A673 (cell line): ENCODE results near the gene MDK. TPM values are rescaled to one million over a fixed set of nuclear protein-coding genes. Genes with fewer than 3 reads are reported as not detected.

Experiments used
- BruUV-seq: library from RNA; stranded (reverse); fragments of 400-500 nt; replicated peaks from 2 replicates; lab custom pipeline; 2021; lab: Mats Ljungman, UMichigan
- CTCF ChIA-PET: fragments of 300-600 bp; sonication (Branson Sonifier 250); formaldehyde crosslinking; loops from one replicate; lab custom pipeline; 2022; ENCODE audit warnings: antibody characterized with exemption; lab: Charles Lee
- POLR2A ChIA-PET: fragments of 300-600 bp; sonication (Branson Sonifier 250); formaldehyde crosslinking; loops from one replicate; lab custom pipeline; 2022; ENCODE audit warnings: antibody characterized with exemption; ENCODE audit not compliant: low non-redundant PET; lab: Charles Lee
- DNase-seq: peaks from one replicate; pipeline ENCODE4 v3.0.0-alpha.2; 2015; ENCODE audit warnings: low spot score
- H3K27ac ChIP-seq: fragments of 200-600 bp; sonication (generic); 2 replicates; pipeline ENCODE4 v1.5.1; 2016; ENCODE audit warnings: mixed run types, low read depth, mild to moderate bottlenecking, mixed read lengths, antibody characterized with exemption, low read length; ENCODE audit not compliant: poor library complexity, severe bottlenecking
- H3K27me3 ChIP-seq: fragments of 200-600 bp; sonication (generic); replicated peaks from 2 replicates; pipeline ENCODE4 v1.6.1; 2017; ENCODE audit warnings: mixed run types, low read depth, mild to moderate bottlenecking, mixed read lengths, antibody characterized with exemption, low read length; ENCODE audit not compliant: insufficient read depth, poor library complexity
- H3K36me3 ChIP-seq: fragments of 200-600 bp; sonication (generic); 2 replicates; pipeline ENCODE4 v1.6.1; 2016; ENCODE audit warnings: mixed run types, mild to moderate bottlenecking, mixed read lengths, antibody characterized with exemption, low read length; ENCODE audit not compliant: insufficient read depth, poor library complexity, severe bottlenecking
- H3K4me1 ChIP-seq: fragments of 200-600 bp; sonication (generic); 2 replicates; pipeline ENCODE4 v1.6.1; 2017; ENCODE audit warnings: mixed run types, mild to moderate bottlenecking, mixed read lengths, antibody characterized with exemption, low read length; ENCODE audit not compliant: insufficient read depth, poor library complexity, severe bottlenecking
- H3K4me3 ChIP-seq: fragments of 200-600 bp; sonication (generic); 2 replicates; pipeline ENCODE4 v1.5.1; 2016; ENCODE audit warnings: low read depth, mixed run types, mild to moderate bottlenecking, mixed read lengths, low read length; ENCODE audit not compliant: poor library complexity, severe bottlenecking
- H3K9me3 ChIP-seq: fragments of 200-600 bp; sonication (generic); 2 replicates; pipeline ENCODE4 v1.6.1; 2016; ENCODE audit warnings: mixed run types, low read depth, mild to moderate bottlenecking, mixed read lengths, antibody characterized with exemption, low read length; ENCODE audit not compliant: poor library complexity, severe bottlenecking
- EZH2 ChIP-seq: fragments of 200-600 bp; sonication (generic); IDR thresholded peaks from 2 replicates; pipeline ENCODE4 v1.6.1; 2017; ENCODE audit warnings: borderline replicate concordance, low read depth, mild to moderate bottlenecking, mixed read lengths, antibody characterized with exemption, low read length; ENCODE audit not compliant: poor library complexity, severe bottlenecking
- intact Hi-C: fragments of 100-400 bp; cut with micrococcal nuclease; formaldehyde crosslinking; loops from one replicate; pipeline ENCODE4 v1.10.0; 2022; ENCODE audit not compliant: unreplicated experiment
- total RNA-seq: library from RNA; stranded (reverse); gene quantifications from 2 replicates; pipeline ENCODE4 v1.2.3, GENCODE V29; 2021
- TF ChIP-seq, protein P1 (sequence below): fragments of 300-800, 200-600 bp; sonication (generic); conservative IDR thresholded peaks from 2 replicates; pipeline ENCODE4 v1.5.1; 2017; ENCODE audit warnings: low read depth, mild to moderate bottlenecking, antibody characterized with exemption, low read length, moderate library complexity, mixed read lengths

Gene MDK
- total RNA-seq, 1 experiment from 2014 or later, result 252 TPM

GRCh38 chr11:46343520-46343919 lies 37.9 kb upstream of the MDK start:
- CTCF ChIA-PET, result interaction anchor here (1.2 kb wide), 1 partner anchor 9 kb away, joined by 6 read pairs; no protein-coding TSS in a partner anchor
- Histone ChIP-seq H3K27me3 (no peaks in the 10 kb centered on the region), H3K9me3 (no peaks in the 10 kb centered on the region), H3K4me1 (peaks cover 45% of the 10 kb centered on the region), H3K4me3 (no peak overlapping the region), H3K36me3 (no peaks in the 10 kb centered on the region), H3K27ac (no peak overlapping the region)
- POLR2A ChIA-PET, result interaction anchor here (0.5 kb wide), 1 partner anchor 223 kb away, joined by 7 read pairs; no protein-coding TSS in a partner anchor
- intact Hi-C loops, result loop anchor here (10.0 kb wide), 1 partner anchor 829 kb away; no protein-coding TSS in a partner anchor
- DNase-seq, result no peak
- BruUV-seq, result no TSS peak
- no peak for TF ChIP-seq EZH2
- TF ChIP-seq, protein P1, sequence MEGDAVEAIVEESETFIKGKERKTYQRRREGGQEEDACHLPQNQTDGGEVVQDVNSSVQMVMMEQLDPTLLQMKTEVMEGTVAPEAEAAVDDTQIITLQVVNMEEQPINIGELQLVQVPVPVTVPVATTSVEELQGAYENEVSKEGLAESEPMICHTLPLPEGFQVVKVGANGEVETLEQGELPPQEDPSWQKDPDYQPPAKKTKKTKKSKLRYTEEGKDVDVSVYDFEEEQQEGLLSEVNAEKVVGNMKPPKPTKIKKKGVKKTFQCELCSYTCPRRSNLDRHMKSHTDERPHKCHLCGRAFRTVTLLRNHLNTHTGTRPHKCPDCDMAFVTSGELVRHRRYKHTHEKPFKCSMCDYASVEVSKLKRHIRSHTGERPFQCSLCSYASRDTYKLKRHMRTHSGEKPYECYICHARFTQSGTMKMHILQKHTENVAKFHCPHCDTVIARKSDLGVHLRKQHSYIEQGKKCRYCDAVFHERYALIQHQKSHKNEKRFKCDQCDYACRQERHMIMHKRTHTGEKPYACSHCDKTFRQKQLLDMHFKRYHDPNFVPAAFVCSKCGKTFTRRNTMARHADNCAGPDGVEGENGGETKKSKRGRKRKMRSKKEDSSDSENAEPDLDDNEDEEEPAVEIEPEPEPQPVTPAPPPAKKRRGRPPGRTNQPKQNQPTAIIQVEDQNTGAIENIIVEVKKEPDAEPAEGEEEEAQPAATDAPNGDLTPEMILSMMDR, result no peak

DNA sequence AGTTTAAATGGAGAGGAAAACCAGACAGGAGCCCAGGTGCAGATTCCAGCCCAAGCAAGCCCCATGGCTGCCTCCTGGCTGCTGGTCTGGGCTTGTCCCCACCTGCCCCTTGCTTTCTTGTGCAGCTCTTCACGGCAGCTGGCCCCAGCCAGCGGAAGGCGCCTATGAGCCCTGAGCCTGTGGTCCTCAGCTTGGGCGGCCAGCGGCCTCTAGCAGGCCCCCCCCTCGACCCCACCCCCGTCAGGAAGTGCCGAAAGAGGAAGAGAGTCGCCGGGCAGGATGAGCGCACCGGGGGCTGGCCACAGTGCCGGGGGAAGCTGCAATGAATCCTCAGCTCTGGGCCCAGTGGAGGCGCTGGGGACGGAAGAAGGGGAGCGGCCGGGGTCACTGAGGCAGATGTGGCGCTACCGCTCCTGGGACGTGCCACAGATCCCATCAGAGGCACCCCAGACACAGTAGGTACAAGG lies 36.3 kb upstream of the MDK start:
- peaks cover 46% of the 10 kb centered on the region for H3K4me1 ChIP-seq
- ChIA-PET POLR2A (no interaction called here), CTCF (no interaction called here)
- H3K27ac ChIP-seq, result no peak overlapping the region
- H3K27me3 ChIP-seq, result no peaks in the 10 kb centered on the region
- H3K36me3 ChIP-seq, result no peaks in the 10 kb centered on the region
- TF ChIP-seq EZH2, result no peak
- TF ChIP-seq, protein P1, result no peak
- BruUV-seq, result no TSS peak
- no peak for DNase-seq
- no peaks in the 10 kb centered on the region for H3K9me3 ChIP-seq
- H3K4me3 ChIP-seq, result no peak overlapping the region
- intact Hi-C loops, result loop anchor here (10.0 kb wide), 1 partner anchor 830 kb away; no protein-coding TSS in a partner anchor

DNA sequence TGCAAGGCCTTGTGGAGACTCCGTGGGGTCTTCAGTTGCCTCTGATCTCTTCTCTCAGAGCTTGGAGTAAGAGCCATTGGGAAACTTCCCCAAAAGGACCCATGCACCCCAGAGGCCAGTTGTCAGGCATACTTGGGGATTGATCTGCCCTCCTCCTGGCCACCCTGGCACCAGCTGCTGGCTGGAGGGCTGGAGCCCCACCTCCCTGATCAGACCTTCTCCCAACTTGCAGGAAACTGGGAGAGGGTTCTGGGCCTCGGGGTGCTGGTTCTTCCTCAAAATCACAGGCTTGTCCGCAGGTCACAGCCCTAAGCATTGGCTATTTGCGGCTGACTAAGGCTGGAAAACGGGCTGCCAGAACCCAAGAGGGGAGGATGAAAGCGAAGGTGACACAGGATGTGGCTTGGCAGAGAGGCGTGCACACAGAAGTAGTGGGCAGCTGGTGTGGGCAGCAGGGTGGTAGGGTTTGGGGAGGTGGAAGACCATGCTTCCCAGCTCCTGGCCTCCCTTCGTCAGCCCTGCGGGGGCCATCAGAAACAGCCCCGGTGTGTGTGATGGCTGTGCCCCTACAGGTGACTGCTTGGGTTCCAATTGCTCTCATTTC lies 35.5 kb upstream of the MDK start:
- H3K4me1 ChIP-seq, result peaks cover 46% of the 10 kb centered on the region
- BruUV-seq, result no TSS peak
- no peaks in the 10 kb centered on the region for H3K9me3 ChIP-seq
- H3K27ac ChIP-seq, result no peak overlapping the region
- ChIA-PET CTCF (no interaction called here), POLR2A (interaction anchor here (0.6 kb wide), 1 partner anchor 73 kb away, joined by 3 read pairs; no protein-coding TSS in a partner anchor)
- TF ChIP-seq, protein P1, result no peak
- TF ChIP-seq EZH2, result no peak
- no peaks in the 10 kb centered on the region for H3K36me3 ChIP-seq
- intact Hi-C loops, result loop anchor here (10.0 kb wide), 1 partner anchor 831 kb away; no protein-coding TSS in a partner anchor
- H3K27me3 ChIP-seq, result no peaks in the 10 kb centered on the region
- DNase-seq, result no peak
- H3K4me3 ChIP-seq, result no peak overlapping the region
